Astrocyte of the cerebellum (primary cell): ENCODE measurements around the gene RAB6B.

ENCODE experiments used
- DNase-seq: peaks from one replicate; pipeline ENCODE4 v3.0.0-alpha.2; 2011; ENCODE audit warnings: low read depth
- H3K4me3 ChIP-seq: 2 replicates; pipeline ENCODE4 v1.5.1; 2011; ENCODE audit warnings: mild to moderate bottlenecking, low read depth, low read length, moderate library complexity
- in situ Hi-C: cut with HindIII; loops from 2 replicates; pipeline ENCODE4 v1.10.0; 2017; ENCODE audit warnings: low sequenced_read_pairs
- TF ChIP-seq, protein P1 (sequence below): IDR thresholded peaks from 2 replicates; pipeline ENCODE4 v1.5.1; 2012; ENCODE audit warnings: low read length, low read depth, moderate library complexity, mild to moderate bottlenecking; ENCODE audit errors: missing control alignments

The RAB6B gene

DNA sequence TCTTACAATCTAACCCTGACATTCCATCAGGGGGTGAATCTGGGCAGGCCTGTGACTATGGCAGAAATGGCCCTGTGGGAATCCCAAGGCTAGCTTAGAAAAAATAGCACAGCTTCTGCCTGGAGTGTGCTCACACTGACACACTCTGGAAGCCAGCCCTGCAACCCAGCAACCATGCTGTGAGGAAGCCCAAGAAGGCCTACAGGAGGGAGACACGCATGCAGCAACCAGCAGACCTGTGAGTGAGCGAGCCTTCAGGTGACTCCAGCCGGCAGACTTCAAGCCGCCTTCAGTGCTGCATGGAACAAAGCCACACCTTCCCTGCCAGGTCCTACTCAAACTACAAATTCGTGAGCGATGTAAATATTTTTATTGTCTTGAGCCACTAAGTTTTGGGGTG lies 26.1 kb downstream of the RAB6B start:
- in situ Hi-C loops, result no loop called here
- TF ChIP-seq, protein P1, sequence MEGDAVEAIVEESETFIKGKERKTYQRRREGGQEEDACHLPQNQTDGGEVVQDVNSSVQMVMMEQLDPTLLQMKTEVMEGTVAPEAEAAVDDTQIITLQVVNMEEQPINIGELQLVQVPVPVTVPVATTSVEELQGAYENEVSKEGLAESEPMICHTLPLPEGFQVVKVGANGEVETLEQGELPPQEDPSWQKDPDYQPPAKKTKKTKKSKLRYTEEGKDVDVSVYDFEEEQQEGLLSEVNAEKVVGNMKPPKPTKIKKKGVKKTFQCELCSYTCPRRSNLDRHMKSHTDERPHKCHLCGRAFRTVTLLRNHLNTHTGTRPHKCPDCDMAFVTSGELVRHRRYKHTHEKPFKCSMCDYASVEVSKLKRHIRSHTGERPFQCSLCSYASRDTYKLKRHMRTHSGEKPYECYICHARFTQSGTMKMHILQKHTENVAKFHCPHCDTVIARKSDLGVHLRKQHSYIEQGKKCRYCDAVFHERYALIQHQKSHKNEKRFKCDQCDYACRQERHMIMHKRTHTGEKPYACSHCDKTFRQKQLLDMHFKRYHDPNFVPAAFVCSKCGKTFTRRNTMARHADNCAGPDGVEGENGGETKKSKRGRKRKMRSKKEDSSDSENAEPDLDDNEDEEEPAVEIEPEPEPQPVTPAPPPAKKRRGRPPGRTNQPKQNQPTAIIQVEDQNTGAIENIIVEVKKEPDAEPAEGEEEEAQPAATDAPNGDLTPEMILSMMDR, result no peak
- DNase-seq, result no peak
- no peak overlapping the region for H3K4me3 ChIP-seq

DNA sequence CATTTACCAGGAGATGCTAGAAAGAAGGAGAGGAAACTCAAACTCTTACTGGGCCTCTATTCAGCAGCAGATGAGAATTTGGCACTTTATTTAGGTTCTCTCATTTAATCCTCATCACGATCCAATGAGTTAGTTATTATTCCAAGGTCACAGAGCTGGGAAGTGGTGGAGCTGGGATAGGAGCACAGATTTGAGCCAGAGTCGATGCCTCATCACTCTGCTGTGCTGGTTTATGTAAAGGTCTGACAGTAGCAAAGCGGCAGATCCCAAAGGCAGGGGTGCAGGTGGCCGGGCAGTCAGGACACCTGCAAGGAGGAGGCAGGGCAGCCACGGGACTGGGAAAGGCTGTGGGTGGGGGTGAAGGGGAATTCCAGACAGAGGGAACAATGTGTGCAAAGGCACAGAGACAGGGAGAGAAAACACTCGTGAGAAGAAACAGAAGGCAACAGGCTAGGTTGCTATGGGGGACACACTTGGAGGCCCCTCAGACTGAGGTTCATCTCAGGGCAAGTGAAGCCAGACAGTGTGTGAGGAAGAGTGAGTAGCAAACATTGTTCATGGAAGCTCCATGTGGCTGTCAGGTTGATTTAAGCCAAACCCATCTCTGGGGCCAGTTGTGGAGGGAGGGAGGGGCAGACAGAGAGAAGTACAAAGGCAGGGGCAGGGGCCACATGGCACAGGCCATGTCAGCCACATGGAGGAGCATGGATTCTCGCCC lies 26.8 kb downstream of the RAB6B start:
- in situ Hi-C loops, result no loop called here
- TF ChIP-seq, protein P1, result no peak

DNA sequence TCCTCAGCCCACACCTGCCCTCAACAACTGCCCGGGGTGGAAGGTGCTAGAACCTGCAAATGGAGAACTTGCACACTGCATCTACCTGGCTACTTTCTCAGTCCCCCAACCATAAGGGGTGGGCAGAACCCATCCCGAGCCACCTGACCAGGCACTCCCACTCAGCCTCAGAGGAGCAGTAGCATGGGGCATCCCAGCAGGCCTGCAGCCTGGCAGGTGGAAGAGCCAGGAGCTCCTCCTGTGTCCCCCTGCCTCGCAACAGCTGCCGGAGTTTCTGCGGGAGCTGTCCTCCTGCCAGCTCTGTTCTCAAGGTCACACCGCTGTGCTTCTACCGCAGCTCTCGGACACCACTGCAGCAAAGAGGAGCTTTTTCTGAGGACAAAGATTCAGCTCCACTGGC lies 27.5 kb downstream of the RAB6B start:
- in situ Hi-C loops, result no loop called here
- no peak overlapping the region for H3K4me3 ChIP-seq
- DNase-seq, result no peak
- TF ChIP-seq, protein P1, result no peak

More for the DNA sequence above, 26.8 kb downstream of the RAB6B start:
- no peak overlapping the region for H3K4me3 ChIP-seq
- no peak for DNase-seq

DNA sequence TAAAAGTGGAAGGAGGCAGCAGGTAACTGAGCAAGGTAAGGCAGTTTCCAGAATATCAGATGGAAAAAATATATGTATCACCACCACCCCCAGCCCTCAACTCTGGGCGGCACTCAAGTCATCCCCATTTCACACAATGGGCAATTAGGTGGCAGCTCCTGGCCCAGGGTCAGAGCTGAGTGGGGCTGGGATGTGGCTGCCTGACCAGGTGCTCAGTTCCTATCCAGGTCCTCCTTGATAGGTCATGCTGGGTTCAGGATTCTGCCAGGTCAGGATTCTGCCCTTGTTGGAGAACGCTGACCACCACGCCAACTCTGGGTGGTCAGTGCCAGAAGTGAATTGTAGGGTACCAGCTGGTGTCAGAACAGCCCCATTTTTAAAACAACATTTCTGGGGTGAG lies 29.5 kb downstream of the RAB6B start:
- in situ Hi-C loops, result no loop called here

DNA sequence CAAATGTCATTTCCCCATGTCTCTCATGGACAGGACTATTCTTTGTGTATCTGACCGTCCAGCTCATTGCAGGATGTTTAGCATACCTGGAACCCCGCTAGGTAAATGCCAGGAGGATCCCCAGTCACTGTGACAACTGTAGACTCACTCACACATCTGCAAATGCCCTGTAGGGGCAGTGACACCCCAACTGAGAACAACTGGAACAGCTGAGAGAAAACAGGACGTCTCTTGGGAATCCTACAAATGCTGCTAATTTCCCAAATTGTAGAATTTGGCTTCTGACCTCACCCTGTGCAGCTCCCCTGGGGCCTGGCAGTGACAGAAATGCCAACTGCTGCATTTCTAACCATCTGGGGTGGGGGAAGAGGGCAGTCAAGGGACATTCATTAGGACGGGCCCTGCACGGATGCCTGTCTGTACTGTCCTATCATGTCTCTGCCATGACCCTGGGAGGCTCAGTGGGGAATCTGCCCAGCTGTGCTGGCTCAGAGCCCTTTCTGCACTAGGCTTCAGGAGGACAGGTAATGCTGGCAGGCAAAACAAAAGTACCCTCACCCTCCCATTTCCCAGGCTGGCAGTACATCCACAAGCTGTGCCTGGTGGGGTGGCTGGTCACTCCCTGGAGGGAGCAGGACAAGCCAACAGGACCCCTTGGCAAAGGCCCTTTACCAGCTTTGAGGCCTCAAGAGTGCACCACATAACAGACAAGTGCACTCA lies 30.4 kb downstream of the RAB6B start:
- TF ChIP-seq, protein P1, result peak; percentile 9
- in situ Hi-C loops, result no loop called here
- DNase-seq, result no peak
- H3K4me3 ChIP-seq, result no peak overlapping the region

More for the DNA sequence above, 29.5 kb downstream of the RAB6B start:
- TF ChIP-seq, protein P1, result no peak
- H3K4me3 ChIP-seq, result no peak overlapping the region
- no peak for DNase-seq

DNA sequence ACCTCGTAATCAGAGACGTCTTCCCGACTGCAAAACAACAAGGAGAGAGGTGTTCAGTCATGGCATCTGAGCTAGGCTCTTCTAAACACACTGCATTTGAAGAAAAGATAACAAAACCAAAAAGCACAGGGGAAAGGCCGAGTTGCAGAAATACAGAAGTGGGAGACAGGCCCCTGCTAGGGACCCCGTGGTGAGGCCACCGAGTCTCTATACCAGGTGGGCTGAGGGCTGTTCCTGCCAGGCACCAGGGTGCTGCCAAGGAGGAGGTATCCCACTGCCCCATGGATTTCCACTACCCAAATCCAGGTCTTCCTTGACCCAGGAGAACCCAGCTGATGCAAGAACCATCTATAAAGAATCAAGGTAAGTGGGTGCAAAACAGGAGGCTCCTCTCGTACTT lies 31.1 kb downstream of the RAB6B start:
- TF ChIP-seq, protein P1, result no peak

More for the DNA sequence above, 31.1 kb downstream of the RAB6B start:
- no peak for DNase-seq
- no peak overlapping the region for H3K4me3 ChIP-seq
- in situ Hi-C loops, result no loop called here
